NOMO-1 (cell line): ENCODE results near the gene SMAD1.
A peak's percentile ranks its signal among the peaks of the same experiment; 100 is the strongest.
"Not testable (repeated sequence)": the region's sequence is repeated elsewhere in the genome, so short reads cannot be mapped to it uniquely, and the experiment has no call there.

Experiments used
- DNase-seq, 2 experiments: peaks; one replicate each; lab custom pipeline; 2025; ENCODE audit not compliant: unreplicated experiment in 2 of 2; lab: John Stamatoyannopoulos, UW

SMAD1 gene

DNA sequence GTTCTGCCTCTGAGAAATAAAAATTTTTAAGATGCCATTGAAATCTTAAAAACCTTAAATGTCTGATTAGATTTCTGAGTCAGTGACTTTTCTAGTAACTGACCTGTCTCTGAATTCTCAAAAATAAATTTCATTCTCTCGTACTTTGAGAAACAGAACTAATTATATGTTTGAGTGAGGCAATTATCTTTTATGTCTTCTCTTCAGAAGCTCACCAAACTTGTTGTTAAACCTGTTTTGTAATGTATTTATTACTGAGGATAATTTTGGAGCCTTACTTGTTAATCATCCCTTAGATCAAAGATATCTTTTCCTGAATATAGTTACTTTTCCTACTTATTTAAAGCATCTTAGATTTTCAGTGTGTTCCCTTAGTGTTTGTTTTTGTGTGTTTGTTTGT, 73.0 kb downstream of the SMAD1 start:
- no peak for DNase-seq

DNA sequence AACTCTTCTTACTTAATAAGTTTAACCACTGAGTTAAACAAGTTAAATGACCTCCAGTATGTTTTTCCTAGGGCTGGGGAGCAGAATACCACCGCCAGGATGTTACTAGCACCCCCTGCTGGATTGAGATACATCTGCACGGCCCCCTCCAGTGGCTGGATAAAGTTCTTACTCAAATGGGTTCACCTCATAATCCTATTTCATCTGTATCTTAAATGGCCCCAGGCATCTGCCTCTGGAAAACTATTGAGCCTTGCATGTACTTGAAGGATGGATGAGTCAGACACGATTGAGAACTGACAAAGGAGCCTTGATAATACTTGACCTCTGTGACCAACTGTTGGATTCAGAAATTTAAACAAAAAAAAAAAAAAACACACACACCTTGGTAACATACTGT, 76.1 kb downstream of the SMAD1 start:
- peak; percentile 51 to 68 for DNase-seq

GRCh38 chr4:145563293-145563985, 81.8 kb downstream of the SMAD1 start:
- DNase-seq, result no peak

DNA sequence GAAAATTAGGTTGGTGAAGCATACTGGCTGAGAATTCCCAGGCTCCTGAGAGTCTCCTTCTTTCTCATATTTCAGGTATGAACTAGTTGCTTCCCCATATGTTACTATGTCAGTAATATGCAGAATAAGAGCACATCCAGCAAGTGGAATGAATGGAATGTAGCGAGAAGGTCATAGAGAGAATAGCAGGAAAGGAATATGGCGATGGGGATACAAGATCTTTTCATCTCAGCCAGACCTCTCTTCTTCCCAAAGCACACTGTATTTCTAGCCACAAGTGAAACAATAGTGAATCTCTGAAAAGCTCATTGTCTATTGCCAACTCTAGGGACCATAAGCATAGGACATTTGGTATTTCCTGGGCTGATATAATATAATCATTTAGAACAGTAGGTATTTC, 82.9 kb downstream of the SMAD1 start:
- DNase-seq, result no peak

DNA sequence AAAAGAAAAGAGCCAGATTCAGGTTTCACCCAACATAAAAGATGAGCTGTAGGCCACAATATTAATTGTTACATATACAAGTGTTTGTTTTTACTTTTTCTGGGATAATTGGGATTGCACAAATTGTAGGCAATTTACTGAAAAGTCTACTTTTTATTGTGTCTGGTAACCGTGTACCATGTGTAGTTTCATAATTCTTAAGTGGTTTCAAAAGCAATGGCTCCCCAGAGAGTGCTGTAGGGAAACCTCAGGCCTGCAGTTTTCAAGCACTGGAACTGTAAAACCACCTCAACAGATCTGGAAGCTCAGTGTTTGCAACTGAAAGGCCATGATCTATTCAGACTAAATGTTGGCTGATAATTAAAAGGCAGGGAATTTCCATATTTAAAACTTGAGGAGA, 83.7 kb downstream of the SMAD1 start:
- DNase-seq, result no peak

DNA sequence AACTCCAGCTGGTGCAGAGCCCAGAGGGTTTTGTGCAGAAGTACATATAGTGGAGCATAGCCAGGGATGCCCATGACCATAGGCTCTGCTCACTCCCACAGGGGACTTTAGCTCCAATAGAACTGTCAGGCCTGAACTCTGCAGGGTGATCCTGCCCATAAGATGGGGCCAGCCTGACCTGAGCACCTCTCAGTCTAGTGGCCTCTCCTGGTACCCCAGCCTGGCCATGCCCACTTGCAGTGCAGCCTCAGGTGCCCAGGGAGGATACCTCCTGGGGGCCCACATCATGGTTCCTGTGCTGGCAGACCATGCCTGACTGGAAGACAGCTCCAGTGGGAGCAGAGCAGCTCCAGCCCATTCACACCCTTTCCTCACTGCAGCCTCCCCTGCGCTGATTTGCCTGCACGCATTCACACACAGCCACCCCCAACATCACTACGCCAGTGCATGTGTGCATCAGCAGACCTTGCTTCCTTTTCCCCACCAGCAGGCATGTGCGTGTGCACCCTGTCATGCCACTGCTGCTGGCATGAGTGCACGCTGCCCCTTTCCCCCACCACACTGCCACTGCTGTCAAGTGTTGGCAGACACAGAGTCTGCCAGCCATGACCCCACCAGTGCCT, 84.5 kb downstream of the SMAD1 start:
- no peak for DNase-seq

DNA sequence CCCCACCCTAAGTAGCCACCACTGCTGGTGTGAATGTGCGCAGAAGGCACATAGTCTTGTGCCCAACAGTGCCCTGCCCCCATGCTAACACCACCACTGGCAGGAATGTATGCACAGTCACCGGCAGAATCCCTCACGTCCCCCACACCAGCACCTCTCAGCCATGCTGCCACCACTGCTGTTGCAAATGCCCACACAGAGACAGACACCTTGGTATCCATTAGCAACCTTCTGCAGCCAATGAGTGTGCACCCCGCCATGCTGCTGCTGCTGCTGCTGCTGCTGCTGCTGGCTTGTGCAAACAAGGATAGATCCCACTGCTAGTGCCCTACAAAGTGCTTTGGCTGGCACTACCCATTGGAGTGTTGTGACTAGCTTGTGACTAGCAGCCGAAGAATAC, 85.1 kb downstream of the SMAD1 start:
- DNase-seq, result no peak

DNA sequence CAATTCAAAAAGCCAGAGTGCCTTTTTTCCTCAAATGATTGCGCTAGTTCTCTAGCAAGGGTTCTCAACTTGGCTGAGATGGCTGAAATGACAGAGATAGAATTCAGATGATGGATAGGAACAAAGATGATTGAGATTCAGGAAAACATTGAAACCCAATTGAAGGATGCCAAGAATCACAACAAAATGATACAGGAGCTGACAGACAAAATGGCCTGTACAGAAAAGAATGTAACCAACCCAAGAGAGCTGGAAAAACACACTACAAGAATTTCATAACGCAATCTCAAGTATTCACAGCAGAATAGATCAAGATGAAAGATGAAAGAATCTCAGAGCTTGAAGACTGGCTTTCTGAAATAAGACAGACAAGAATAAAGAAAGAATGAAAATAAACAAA, 85.9 kb downstream of the SMAD1 start:
- no peak for DNase-seq

- DNase-seq, result not testable (repeated sequence)
Observed at GRCh38 chr4:145574546-145574945, 92.9 kb downstream of the SMAD1 start.

GRCh38 chr4:145580906-145581305, 99.3 kb downstream of the SMAD1 start:
- DNase-seq, result no peak

DNA sequence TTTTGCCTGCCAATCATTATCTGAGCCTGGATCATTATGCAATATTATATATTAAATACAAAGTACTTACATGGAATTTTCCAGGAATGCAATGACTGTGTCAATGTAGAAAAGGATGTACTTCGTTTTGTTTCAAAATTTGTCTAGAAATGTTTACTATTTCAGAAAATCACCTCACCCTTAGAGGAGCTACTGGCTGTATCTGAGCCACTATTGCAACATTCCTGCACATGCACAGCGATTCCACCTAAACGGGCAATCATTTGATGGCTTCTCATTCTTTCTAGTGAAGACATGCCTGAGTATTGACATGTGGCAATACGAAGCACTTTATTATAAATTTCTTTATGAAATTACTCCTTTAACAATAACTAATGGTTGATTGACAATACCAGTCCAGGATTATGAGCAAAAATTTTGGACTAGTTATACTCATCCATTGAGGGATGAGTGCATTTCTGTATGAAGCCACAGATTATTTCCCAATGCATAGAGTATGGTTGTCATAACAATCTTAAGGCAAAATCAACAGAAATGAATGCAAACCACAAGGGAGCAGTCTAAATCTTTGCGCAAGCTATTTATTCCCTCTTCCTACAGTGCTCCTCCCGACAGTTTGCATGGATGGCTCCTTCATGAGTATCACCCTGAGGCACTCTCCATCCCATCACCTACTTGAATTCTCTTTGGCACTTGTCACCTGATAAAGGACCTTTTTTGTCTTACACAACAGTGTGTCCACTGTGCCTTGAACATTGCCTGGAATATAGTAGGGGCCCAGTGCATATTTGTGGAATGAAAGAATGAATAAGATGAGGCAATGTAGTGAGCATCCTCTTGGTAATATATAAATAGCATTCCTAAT, 101.8 kb downstream of the SMAD1 start:
- no peak for DNase-seq

DNA sequence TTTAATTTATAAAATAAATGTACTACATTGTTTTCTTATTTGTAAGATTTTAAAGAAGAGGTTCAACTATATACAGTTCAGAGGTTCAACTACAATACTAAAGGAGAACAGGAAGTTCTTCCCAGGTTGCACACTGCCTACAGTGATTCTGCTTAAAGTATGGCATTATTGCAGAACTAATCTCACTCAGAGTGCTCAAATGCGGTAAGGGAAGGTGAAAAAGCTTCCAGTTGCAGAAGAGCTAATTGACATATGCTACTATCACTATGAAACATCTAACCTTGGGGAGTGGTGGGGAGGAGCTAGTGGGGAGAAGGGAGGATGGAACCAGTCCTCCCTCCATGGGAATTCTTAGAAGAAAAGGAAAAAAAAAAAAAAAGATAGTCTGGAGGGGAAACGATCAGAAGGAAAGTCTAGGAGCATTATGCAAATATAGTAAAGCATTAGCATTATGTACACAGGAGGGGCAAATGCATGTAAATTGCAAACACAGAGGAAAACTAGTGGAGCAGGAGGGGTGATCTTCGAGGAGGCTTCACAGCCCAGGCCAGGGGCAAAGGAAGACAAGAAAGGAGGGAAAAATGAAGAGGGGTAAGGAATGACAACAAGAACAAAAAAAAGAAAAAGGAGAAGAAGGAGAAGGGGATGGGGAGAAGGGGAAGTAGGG, 105.6 kb downstream of the SMAD1 start:
- no peak for DNase-seq

GRCh38 chr4:145589381-145589780, 107.7 kb downstream of the SMAD1 start:
- DNase-seq, result not testable (repeated sequence)

DNA sequence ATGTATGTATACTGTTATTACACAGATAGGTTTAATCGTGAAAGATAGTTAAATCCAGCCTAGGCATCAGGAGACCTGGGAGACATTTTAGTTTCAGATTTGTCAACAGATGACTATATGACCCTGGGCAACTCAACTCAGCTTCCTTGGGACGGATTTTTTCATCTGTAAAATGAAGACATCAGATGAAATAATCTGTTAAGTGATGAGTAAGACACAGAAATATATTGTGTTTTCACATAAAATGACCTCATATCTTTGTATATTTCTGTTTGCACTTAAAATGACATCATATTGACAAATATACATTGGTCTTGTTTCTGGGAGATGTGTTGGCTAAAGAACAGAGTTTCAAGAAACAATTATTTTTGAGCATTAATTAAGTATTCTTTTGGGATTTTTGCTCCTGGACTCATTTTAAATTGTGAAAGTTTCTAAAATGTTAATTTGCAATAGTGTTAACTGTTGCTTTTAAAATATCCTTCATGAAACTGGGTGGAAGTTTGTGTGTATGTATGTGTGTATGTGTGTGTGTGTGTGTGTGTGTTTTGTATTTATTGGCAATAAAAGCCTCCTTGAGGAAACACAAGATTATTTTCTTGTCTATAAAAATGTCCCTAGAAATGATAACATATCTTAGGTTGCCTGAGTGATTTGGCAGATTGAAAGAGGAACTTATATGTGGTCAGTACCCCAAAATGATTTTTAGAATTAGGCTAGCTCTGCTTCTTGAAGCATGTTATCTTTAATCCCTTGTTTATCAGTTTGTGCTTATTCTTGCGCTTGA, 108.5 kb downstream of the SMAD1 start:
- no peak for DNase-seq

DNA sequence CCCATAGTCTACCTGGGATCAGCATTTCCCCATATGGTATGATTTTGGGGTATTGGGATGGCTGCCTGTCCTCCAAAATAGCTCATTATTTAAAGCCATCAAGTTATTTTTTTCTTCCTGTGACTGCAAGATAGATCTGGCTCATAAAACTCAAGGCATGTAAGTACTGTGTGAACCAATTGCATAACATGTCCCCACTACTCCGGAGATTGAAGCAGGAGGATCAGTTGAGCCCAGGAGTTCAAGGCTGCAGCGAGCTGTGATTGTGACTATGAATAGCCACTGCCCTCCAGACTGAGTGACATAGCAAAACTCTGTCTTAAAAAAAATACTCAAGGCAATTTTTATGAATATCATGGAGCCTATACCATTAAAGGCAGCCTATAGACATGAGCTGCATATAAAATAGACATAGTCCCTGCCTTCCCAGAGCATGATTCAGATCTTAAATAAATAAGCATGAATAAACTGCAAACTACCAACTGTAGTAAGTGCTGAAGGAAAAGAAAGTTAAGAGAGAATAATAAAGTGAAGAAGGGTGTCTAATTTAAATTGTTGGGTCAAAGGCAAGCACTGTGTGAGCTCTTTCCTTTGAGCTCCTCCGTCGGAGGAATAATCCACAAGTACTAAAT, 120.6 kb downstream of the SMAD1 start:
- no peak for DNase-seq

GRCh38 chr4:145605941-145606340, 124.3 kb downstream of the SMAD1 start:
- DNase-seq, result no peak
